Panc1 (cell line): ENCODE measurements around the gene METAP1. TPM values are rescaled to one million over a fixed set of nuclear protein-coding genes. Genes with fewer than 3 reads are reported as not detected.

Experiments used
- ATAC-seq: fragments of 200-7000 bp; cut with Tn5 transposase; 2 replicates; pipeline ENCODE4 v1.9.1; 2020; ENCODE audit warnings: mild to moderate bottlenecking, moderate library complexity
- BruUV-seq: library from RNA; stranded (reverse); fragments of 400-500 nt; replicated peaks from 2 replicates; lab custom pipeline; 2021; lab: Mats Ljungman, UMichigan
- CTCF ChIA-PET: fragments of 300-600 bp; sonication (Branson Sonifier 250); formaldehyde crosslinking; loops from one replicate; lab custom pipeline; 2022; ENCODE audit warnings: antibody characterized with exemption; lab: Charles Lee
- POLR2A ChIA-PET: fragments of 300-600 bp; sonication (Branson Sonifier 250); formaldehyde crosslinking; loops from one replicate; lab custom pipeline; 2022; ENCODE audit warnings: antibody characterized with exemption; lab: Charles Lee
- DNase-seq: peaks from one replicate; pipeline ENCODE4 v3.0.0-alpha.2; 2010; ENCODE audit warnings: low read depth, low spot score
- H3K27ac ChIP-seq: 2 replicates; pipeline ENCODE4 v1.5.1; 2011; ENCODE audit warnings: mild to moderate bottlenecking, low read length, inconsistent platforms
- H3K27me3 ChIP-seq: fragments of 200-500 bp; sonication (Bioruptor generic); 2 replicates; pipeline ENCODE4 v1.6.0; 2014; ENCODE audit warnings: low read length, inconsistent platforms; ENCODE audit not compliant: control insufficient read depth, insufficient read depth
- H3K36me3 ChIP-seq: fragments of 200-500 bp; sonication (Bioruptor generic); 2 replicates; pipeline ENCODE4 v1.5.1; 2014; ENCODE audit warnings: inconsistent platforms, mild to moderate bottlenecking, low read length, moderate library complexity; ENCODE audit not compliant: control insufficient read depth, insufficient read depth
- H3K4me1 ChIP-seq: 2 replicates; pipeline ENCODE4 v1.5.1; 2011; ENCODE audit warnings: inconsistent platforms, mild to moderate bottlenecking, low read length, moderate library complexity; ENCODE audit not compliant: control insufficient read depth, insufficient read depth
- H3K4me3 ChIP-seq, 2 experiments: 2 replicates each; pipeline ENCODE4 v1.5.1; 2011 to 2012; ENCODE audit warnings: low read depth in 2 of 2, low read length in 2 of 2, mild to moderate bottlenecking in 2 of 2, inconsistent platforms in 1 of 2, moderate library complexity in 1 of 2
- H3K9me3 ChIP-seq: fragments of 200-500 bp; sonication (Bioruptor generic); 2 replicates; pipeline ENCODE4 v1.5.1; 2014; ENCODE audit warnings: low read depth, mild to moderate bottlenecking, inconsistent platforms, low read length, moderate library complexity; ENCODE audit not compliant: control insufficient read depth, insufficient read depth
- POLR2AphosphoS5 ChIP-seq: IDR thresholded peaks from 2 replicates; pipeline ENCODE4 v1.6.1; 2012; ENCODE audit warnings: mild to moderate bottlenecking, low read depth, low read length, moderate library complexity
- SIN3A ChIP-seq: IDR thresholded peaks from 2 replicates; pipeline ENCODE4 v1.6.1; 2012; ENCODE audit warnings: low read depth, mild to moderate bottlenecking, low read length, moderate library complexity, borderline replicate concordance; ENCODE audit not compliant: insufficient read depth
- TCF7L2 ChIP-seq: IDR thresholded peaks from 2 replicates; pipeline ENCODE4 v1.6.1; 2011; ENCODE audit warnings: mild to moderate bottlenecking, low read depth, low read length, inconsistent platforms
- in situ Hi-C: cut with HindIII; loops from 2 replicates; pipeline ENCODE4 v1.10.0; 2016; ENCODE audit warnings: low sequenced_read_pairs, low pct_unique_long_range_greater_than_20kb
- intact Hi-C: fragments of 100-400 bp; cut with micrococcal nuclease; formaldehyde crosslinking; loops from one replicate; pipeline ENCODE4 v1.10.0; 2022; ENCODE audit not compliant: unreplicated experiment
- total RNA-seq: library from RNA; stranded (reverse); gene quantifications from one replicate; pipeline ENCODE4 v1.2.1, GENCODE V29; 2021; ENCODE audit not compliant: unreplicated experiment
- TF ChIP-seq, protein P1 (sequence below): fragments of 450-650 bp; IDR thresholded peaks from 2 replicates; pipeline ENCODE4 v1.5.1; 2017; ENCODE audit warnings: mild to moderate bottlenecking
- TF ChIP-seq, protein P2 (sequence below), 2 experiments: IDR thresholded peaks; 2 replicates each; pipeline ENCODE4 v1.6.1; 2011 to 2012; ENCODE audit warnings: low read depth in 2 of 2, control low read depth in 1 of 2, low read length in 1 of 2, mild to moderate bottlenecking in 1 of 2, moderate library complexity in 1 of 2; ENCODE audit not compliant: insufficient read depth in 1 of 2

METAP1 gene
- total RNA-seq, 1 experiment from 2014 or later = 51.9 TPM

DNA sequence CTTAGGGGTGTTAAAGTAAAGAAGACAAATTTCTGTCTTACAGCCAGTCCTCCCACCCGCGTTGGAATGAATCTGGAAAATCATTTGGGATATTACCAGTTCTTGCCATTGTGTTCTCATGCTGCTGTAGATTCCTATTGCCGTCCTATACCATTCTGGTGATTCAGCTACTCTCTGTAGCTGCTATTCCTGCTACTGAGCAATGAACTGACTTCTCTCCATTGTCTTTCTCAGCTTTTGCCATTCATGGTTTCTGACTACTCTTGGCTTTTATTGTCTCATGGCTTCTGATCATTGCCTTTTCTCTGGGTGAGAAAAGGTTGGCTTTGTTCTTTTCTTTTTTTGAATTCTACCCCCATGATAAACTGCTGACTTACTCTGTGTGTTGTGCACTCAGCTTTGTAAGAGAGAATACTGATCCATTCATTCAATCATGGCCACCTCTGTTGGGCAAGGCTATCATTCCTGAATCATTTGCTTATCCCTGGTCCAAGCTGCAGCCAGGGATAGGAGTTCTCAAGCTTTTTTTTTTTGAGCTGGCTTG, 27.7 kb upstream of the METAP1 start:
- POLR2A ChIA-PET = no interaction called here
- in situ Hi-C loops (no loop called here), intact Hi-C loops (no loop called here)
- Histone ChIP-seq H3K27me3 (no peaks in the 10 kb centered on the region), H3K4me3 (no peak overlapping the region), H3K4me1 (no peaks in the 10 kb centered on the region), H3K9me3 (no peaks in the 10 kb centered on the region), H3K27ac (no peak overlapping the region), H3K36me3 (no peaks in the 10 kb centered on the region)
- no TSS peak for BruUV-seq
- DNase-seq (no peak), ATAC-seq (no peak)
- CTCF ChIA-PET = no interaction called here
- TF ChIP-seq POLR2AphosphoS5 (no peak), SIN3A (no peak), TCF7L2 (no peak)
- TF ChIP-seq, protein P1, sequence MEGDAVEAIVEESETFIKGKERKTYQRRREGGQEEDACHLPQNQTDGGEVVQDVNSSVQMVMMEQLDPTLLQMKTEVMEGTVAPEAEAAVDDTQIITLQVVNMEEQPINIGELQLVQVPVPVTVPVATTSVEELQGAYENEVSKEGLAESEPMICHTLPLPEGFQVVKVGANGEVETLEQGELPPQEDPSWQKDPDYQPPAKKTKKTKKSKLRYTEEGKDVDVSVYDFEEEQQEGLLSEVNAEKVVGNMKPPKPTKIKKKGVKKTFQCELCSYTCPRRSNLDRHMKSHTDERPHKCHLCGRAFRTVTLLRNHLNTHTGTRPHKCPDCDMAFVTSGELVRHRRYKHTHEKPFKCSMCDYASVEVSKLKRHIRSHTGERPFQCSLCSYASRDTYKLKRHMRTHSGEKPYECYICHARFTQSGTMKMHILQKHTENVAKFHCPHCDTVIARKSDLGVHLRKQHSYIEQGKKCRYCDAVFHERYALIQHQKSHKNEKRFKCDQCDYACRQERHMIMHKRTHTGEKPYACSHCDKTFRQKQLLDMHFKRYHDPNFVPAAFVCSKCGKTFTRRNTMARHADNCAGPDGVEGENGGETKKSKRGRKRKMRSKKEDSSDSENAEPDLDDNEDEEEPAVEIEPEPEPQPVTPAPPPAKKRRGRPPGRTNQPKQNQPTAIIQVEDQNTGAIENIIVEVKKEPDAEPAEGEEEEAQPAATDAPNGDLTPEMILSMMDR = no peak
- TF ChIP-seq, protein P2, sequence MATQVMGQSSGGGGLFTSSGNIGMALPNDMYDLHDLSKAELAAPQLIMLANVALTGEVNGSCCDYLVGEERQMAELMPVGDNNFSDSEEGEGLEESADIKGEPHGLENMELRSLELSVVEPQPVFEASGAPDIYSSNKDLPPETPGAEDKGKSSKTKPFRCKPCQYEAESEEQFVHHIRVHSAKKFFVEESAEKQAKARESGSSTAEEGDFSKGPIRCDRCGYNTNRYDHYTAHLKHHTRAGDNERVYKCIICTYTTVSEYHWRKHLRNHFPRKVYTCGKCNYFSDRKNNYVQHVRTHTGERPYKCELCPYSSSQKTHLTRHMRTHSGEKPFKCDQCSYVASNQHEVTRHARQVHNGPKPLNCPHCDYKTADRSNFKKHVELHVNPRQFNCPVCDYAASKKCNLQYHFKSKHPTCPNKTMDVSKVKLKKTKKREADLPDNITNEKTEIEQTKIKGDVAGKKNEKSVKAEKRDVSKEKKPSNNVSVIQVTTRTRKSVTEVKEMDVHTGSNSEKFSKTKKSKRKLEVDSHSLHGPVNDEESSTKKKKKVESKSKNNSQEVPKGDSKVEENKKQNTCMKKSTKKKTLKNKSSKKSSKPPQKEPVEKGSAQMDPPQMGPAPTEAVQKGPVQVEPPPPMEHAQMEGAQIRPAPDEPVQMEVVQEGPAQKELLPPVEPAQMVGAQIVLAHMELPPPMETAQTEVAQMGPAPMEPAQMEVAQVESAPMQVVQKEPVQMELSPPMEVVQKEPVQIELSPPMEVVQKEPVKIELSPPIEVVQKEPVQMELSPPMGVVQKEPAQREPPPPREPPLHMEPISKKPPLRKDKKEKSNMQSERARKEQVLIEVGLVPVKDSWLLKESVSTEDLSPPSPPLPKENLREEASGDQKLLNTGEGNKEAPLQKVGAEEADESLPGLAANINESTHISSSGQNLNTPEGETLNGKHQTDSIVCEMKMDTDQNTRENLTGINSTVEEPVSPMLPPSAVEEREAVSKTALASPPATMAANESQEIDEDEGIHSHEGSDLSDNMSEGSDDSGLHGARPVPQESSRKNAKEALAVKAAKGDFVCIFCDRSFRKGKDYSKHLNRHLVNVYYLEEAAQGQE (IDR thresholded peaks at IDR 0.05; ENCODE audit: insufficient read depth in 1 of 2, low read depth in 2 of 2, low read length in 1 of 2) = no peak

DNA sequence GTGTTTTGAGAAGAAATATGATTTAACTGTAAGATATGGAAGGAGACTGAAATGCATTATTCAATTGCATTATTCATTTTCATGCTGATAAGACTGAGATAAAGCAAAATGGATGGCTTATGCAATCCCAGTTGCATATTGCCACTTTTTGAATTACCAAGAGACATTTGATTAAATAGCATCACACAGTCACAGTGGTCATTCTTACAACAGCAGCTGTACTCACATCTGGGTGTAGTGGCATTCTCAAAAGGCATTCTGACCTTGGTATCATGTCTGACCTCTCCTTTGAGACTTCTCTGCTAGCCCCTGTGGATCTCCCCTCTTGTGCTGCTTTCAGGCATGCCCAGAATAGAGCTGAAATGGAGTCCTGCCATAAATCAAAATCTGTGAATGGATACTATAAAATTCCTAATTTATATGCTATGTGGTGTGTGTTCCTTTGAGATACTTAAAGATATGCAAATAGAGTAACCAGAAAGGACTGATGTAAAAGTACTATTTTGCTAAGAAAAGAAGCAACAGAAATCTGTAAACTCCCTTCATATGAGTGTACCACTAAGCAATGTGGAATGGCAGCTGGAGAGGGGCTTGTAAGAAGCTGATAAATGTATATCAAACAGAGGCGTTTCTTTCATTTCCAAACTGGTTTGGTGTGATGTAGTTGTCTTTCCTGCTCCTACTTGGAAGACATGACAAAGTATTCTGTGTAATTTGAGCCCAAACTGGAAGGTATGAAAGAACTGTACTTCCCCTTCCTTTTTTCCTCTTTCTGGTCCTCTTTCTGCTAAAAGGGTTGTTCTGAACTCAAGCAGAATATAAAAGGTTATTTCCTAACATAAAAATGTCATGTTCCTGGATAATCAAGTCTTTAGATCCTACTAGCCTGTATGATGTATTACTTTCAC, 25.4 kb upstream of the METAP1 start:
- CTCF ChIA-PET = no interaction called here

More for the DNA sequence above, 25.4 kb upstream of the METAP1 start:
- TF ChIP-seq TCF7L2 (no peak), SIN3A (no peak), POLR2AphosphoS5 (no peak)
- TF ChIP-seq, protein P2 (IDR thresholded peaks at IDR 0.05; ENCODE audit: insufficient read depth in 1 of 2, low read depth in 2 of 2, low read length in 1 of 2) = no peak
- TF ChIP-seq, protein P1 = no peak
- BruUV-seq = no TSS peak
- DNase-seq (no peak), ATAC-seq (no peak)
- H3K4me1 ChIP-seq = no peaks in the 10 kb centered on the region
- intact Hi-C loops (no loop called here), in situ Hi-C loops (no loop called here)
- H3K27ac ChIP-seq = no peak overlapping the region
- no peaks in the 10 kb centered on the region for H3K9me3 ChIP-seq
- no peaks in the 10 kb centered on the region for H3K27me3 ChIP-seq
- no peaks in the 10 kb centered on the region for H3K36me3 ChIP-seq
- POLR2A ChIA-PET = no interaction called here
- H3K4me3 ChIP-seq = no peak overlapping the region
